ENCODE data around the gene HMGN2.

Gene HMGN2

GRCh38 chr1:26520339-26520738 is 48.1 kb downstream of the HMGN2 start:
- TF ChIP-seq GLIS3 (CRISPR knock-in tag; IDR thresholded peaks at IDR 0.05): no peak
- TF ChIP-seq ZNF565 (CRISPR knock-in tag; conservative IDR thresholded peaks at IDR 0.05; ENCODE audit: low read depth): no peak
- TF ChIP-seq ZFP30 (CRISPR knock-in tag; IDR thresholded peaks at IDR 0.05): no peak
- TF ChIP-seq ARNTL (CRISPR knock-in tag; IDR thresholded peaks at IDR 0.05; ENCODE audit: borderline replicate concordance, low read depth): no peak
- no peak for TF ChIP-seq OSR1 (CRISPR knock-in tag; IDR thresholded peaks at IDR 0.05)
- no peak for TF ChIP-seq SNAI2 (CRISPR knock-in tag; IDR thresholded peaks at IDR 0.05)
- TF ChIP-seq ESRRG (CRISPR knock-in tag; IDR thresholded peaks at IDR 0.05): no peak
- TF ChIP-seq CREB5 (CRISPR knock-in tag; IDR thresholded peaks at IDR 0.05; ENCODE audit: low read depth): no peak
- TF ChIP-seq TOX (CRISPR knock-in tag; IDR thresholded peaks at IDR 0.05; ENCODE audit: borderline replicate concordance): no peak
- no peak for TF ChIP-seq ZNF8 (CRISPR knock-in tag; IDR thresholded peaks at IDR 0.05)
- ATAC-seq: no peak

- ATAC-seq: no peak
Measured at GRCh38 chr1:26521669-26522030, 49.4 kb downstream of the HMGN2 start.

More at GRCh38 chr1:26521669-26522030, 49.4 kb downstream of the HMGN2 start:
- TF ChIP-seq ZFP30 (CRISPR knock-in tag; IDR thresholded peaks at IDR 0.05) (no peak), POU6F1 (CRISPR knock-in tag; IDR thresholded peaks at IDR 0.05; ENCODE audit: borderline replicate concordance, low read depth) (no peak), CSRNP3 (CRISPR knock-in tag; IDR thresholded peaks at IDR 0.05) (no peak), ISL1 (CRISPR knock-in tag; IDR thresholded peaks at IDR 0.05) (no peak), OSR1 (CRISPR knock-in tag; IDR thresholded peaks at IDR 0.05) (no peak), GLIS3 (CRISPR knock-in tag; IDR thresholded peaks at IDR 0.05) (no peak), SNAI2 (CRISPR knock-in tag; IDR thresholded peaks at IDR 0.05) (no peak), ZNF565 (CRISPR knock-in tag; conservative IDR thresholded peaks at IDR 0.05; ENCODE audit: low read depth) (no peak), ZC3H10 (CRISPR knock-in tag; IDR thresholded peaks at IDR 0.05) (no peak), ARNTL (CRISPR knock-in tag; IDR thresholded peaks at IDR 0.05; ENCODE audit: borderline replicate concordance, low read depth) (no peak), ZFP3 (CRISPR knock-in tag; IDR thresholded peaks at IDR 0.05) (no peak), PPARA (CRISPR knock-in tag; IDR thresholded peaks at IDR 0.05; ENCODE audit: borderline replicate concordance) (no peak), PATZ1 (CRISPR knock-in tag; IDR thresholded peaks at IDR 0.05; ENCODE audit: borderline replicate concordance) (no peak), CSDC2 (CRISPR knock-in tag; IDR thresholded peaks at IDR 0.05) (no peak), ZNF70 (CRISPR knock-in tag; IDR thresholded peaks at IDR 0.05) (no peak), TOX (CRISPR knock-in tag; IDR thresholded peaks at IDR 0.05; ENCODE audit: borderline replicate concordance) (no peak), ZNF8 (CRISPR knock-in tag; IDR thresholded peaks at IDR 0.05) (no peak), ESRRG (CRISPR knock-in tag; IDR thresholded peaks at IDR 0.05) (no peak), RARB (CRISPR knock-in tag; IDR thresholded peaks at IDR 0.05) (no peak)
- TF ChIP-seq, protein P1, sequence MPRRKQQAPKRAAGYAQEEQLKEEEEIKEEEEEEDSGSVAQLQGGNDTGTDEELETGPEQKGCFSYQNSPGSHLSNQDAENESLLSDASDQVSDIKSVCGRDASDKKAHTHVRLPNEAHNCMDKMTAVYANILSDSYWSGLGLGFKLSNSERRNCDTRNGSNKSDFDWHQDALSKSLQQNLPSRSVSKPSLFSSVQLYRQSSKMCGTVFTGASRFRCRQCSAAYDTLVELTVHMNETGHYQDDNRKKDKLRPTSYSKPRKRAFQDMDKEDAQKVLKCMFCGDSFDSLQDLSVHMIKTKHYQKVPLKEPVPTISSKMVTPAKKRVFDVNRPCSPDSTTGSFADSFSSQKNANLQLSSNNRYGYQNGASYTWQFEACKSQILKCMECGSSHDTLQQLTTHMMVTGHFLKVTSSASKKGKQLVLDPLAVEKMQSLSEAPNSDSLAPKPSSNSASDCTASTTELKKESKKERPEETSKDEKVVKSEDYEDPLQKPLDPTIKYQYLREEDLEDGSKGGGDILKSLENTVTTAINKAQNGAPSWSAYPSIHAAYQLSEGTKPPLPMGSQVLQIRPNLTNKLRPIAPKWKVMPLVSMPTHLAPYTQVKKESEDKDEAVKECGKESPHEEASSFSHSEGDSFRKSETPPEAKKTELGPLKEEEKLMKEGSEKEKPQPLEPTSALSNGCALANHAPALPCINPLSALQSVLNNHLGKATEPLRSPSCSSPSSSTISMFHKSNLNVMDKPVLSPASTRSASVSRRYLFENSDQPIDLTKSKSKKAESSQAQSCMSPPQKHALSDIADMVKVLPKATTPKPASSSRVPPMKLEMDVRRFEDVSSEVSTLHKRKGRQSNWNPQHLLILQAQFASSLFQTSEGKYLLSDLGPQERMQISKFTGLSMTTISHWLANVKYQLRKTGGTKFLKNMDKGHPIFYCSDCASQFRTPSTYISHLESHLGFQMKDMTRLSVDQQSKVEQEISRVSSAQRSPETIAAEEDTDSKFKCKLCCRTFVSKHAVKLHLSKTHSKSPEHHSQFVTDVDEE (CRISPR knock-in tag; IDR thresholded peaks at IDR 0.05): no peak

All from SK-N-SH treated with all-trans-retinoic acid at 6 μM for 48 hours (cell line).